Measurements from ENCODE around the gene DUS1L.
A peak's percentile ranks its signal among the peaks of the same experiment; 100 is the strongest.

Gene DUS1L

DNA sequence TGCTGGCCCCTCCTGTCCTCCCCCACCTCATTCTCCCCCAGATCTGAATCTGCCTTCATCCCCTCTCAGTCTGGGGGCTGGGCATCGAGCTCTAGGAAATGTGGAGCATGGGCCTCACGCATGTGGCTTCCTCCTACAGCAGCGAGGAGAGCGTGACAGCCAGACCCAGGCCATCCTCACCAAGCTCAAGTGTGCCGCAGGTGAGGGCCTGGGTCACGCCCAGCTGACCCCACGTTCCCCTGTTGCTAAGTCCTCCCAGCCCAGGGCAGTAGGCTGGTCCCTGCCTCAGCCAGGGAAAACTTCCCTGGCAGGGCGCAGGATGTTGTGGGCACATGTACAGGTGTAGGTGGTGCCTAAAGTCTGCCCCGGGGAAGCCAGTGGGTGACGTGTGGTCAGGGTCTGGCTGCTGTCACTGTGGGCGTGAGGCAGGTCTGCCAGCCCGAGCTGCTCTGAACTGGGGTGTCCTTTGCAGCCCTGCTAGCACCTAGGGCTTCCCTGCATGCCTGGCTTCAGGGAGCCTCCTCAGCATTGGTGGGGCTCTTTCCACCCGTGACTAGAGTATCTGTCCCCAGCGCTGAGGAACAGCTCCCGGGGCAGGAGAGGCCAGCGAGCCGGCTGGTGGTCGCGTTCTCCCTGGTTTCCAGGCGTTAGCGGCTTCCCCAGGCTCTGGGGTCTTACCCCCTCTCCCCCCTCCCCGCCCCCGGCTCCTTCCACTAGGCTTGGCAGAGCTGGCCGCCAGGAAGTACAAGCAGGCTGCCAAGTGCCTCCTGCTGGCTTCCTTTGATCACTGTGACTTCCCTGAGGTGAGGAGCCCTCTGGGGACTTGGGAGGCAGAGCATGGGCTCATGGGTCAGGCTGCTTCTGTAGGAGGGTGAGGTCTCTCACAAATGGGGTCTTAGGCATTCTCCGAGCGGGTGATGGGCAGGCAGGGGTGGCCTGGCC lies 10.3 kb downstream of the DUS1L start:
- no peaks in the 10 kb centered on the region for H3K36me3 ChIP-seq (replicated peaks; ENCODE audit: insufficient read depth, low read length)
- no peak overlapping the region for H2AFZ ChIP-seq (ENCODE audit: low read length)

DNA sequence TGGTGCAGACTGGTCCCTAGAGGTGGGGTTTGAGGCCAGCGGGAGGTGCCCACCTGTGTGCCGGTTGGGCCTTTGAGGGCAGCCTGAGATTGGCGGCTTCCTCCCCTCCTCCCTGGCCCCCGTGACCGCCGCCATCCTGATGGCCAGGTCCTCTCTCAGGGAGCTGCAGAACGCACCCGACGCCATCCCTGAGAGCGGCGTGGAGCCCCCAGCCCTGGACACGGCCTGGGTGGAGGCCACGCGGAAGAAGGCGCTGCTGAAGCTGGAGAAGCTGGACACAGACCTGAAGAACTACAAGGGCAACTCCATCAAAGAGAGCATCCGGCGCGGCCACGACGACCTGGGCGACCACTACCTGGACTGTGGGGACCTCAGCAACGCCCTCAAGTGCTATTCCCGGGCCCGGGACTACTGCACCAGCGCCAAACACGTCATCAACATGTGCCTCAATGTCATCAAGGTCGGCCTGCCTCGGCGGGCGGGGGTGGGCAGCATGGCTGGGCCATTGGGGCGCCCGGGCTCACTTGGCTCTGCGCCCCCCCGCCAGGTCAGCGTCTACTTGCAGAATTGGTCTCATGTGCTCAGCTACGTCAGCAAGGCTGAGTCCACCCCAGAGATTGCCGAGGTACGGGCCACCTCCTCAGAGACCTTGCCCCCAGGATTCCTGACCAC lies 11.1 kb downstream of the DUS1L start:
- no peak overlapping the region for H3K4me2 ChIP-seq (ENCODE audit: low read depth, low read length)
- no peaks in the 10 kb centered on the region; the same call in 1 of the 2 replicates for H3F3A ChIP-seq (ENCODE audit: insufficient read depth, low read length)
- peaks cover 7% of the 10 kb centered on the region; the same call in 1 of the 2 replicates for H3K4me1 ChIP-seq (ENCODE audit: low read length)
- no peak overlapping the region for H2AFZ ChIP-seq (ENCODE audit: low read length)
- H3K27me3 ChIP-seq (replicated peaks; ENCODE audit: insufficient read depth, low read length) = no peaks in the 10 kb centered on the region
- H3K79me2 ChIP-seq (ENCODE audit: low read length) = peaks cover 24% of the 10 kb centered on the region
- no peaks in the 10 kb centered on the region for H4K20me1 ChIP-seq (ENCODE audit: insufficient read depth, low read length)
- no peaks in the 10 kb centered on the region for H3K9me2 ChIP-seq (replicated peaks; ENCODE audit: insufficient read depth, low read length)
- no peak overlapping the region for H3K9ac ChIP-seq (ENCODE audit: low read length)
- no peak overlapping the region for H3K27ac ChIP-seq (ENCODE audit: low read length)
- H3K9me3 ChIP-seq (replicated peaks; ENCODE audit: insufficient read depth, low read length) = no peaks in the 10 kb centered on the region
- H3K4me3 ChIP-seq (ENCODE audit: low read length) = no peak overlapping the region
- no peaks in the 10 kb centered on the region for H3K36me3 ChIP-seq (replicated peaks; ENCODE audit: insufficient read depth, low read length)
- DNase-seq = no peak
- TF ChIP-seq, protein P1, sequence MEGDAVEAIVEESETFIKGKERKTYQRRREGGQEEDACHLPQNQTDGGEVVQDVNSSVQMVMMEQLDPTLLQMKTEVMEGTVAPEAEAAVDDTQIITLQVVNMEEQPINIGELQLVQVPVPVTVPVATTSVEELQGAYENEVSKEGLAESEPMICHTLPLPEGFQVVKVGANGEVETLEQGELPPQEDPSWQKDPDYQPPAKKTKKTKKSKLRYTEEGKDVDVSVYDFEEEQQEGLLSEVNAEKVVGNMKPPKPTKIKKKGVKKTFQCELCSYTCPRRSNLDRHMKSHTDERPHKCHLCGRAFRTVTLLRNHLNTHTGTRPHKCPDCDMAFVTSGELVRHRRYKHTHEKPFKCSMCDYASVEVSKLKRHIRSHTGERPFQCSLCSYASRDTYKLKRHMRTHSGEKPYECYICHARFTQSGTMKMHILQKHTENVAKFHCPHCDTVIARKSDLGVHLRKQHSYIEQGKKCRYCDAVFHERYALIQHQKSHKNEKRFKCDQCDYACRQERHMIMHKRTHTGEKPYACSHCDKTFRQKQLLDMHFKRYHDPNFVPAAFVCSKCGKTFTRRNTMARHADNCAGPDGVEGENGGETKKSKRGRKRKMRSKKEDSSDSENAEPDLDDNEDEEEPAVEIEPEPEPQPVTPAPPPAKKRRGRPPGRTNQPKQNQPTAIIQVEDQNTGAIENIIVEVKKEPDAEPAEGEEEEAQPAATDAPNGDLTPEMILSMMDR (IDR thresholded peaks at IDR 0.05; ENCODE audit: low read length) = no peak
- TF ChIP-seq EZH2phosphoT487 (IDR thresholded peaks at IDR 0.05; ENCODE audit: low read length) (no peak), EZH2 (optimal IDR thresholded peaks at IDR 0.05; ENCODE audit: low read depth, low read length) (no peak)

More for the DNA sequence above, 10.3 kb downstream of the DUS1L start:
- no peak overlapping the region for H3K4me3 ChIP-seq (ENCODE audit: low read length)
- H3K79me2 ChIP-seq (ENCODE audit: low read length) = peaks cover 24% of the 10 kb centered on the region
- no peaks in the 10 kb centered on the region for H3K9me3 ChIP-seq (replicated peaks; ENCODE audit: insufficient read depth, low read length)
- H3F3A ChIP-seq (ENCODE audit: insufficient read depth, low read length) = peaks cover 3% of the 10 kb centered on the region; the same call in 1 of the 2 replicates
- TF ChIP-seq EZH2phosphoT487 (IDR thresholded peaks at IDR 0.05; ENCODE audit: low read length) = no peak
- TF ChIP-seq, protein P1 (IDR thresholded peaks at IDR 0.05; ENCODE audit: low read length) = no peak
- DNase-seq = no peak
- no peaks in the 10 kb centered on the region for H3K27me3 ChIP-seq (replicated peaks; ENCODE audit: insufficient read depth, low read length)
- no peak overlapping the region for H3K4me2 ChIP-seq (ENCODE audit: low read depth, low read length)
- peaks cover 7% of the 10 kb centered on the region; the same call in 1 of the 2 replicates for H3K4me1 ChIP-seq (ENCODE audit: low read length)
- no peak overlapping the region for H3K27ac ChIP-seq (ENCODE audit: low read length)
- H4K20me1 ChIP-seq (ENCODE audit: insufficient read depth, low read length) = no peaks in the 10 kb centered on the region
- H3K9me2 ChIP-seq (replicated peaks; ENCODE audit: insufficient read depth, low read length) = no peaks in the 10 kb centered on the region
- H3K9ac ChIP-seq (ENCODE audit: low read length) = no peak overlapping the region

DNA sequence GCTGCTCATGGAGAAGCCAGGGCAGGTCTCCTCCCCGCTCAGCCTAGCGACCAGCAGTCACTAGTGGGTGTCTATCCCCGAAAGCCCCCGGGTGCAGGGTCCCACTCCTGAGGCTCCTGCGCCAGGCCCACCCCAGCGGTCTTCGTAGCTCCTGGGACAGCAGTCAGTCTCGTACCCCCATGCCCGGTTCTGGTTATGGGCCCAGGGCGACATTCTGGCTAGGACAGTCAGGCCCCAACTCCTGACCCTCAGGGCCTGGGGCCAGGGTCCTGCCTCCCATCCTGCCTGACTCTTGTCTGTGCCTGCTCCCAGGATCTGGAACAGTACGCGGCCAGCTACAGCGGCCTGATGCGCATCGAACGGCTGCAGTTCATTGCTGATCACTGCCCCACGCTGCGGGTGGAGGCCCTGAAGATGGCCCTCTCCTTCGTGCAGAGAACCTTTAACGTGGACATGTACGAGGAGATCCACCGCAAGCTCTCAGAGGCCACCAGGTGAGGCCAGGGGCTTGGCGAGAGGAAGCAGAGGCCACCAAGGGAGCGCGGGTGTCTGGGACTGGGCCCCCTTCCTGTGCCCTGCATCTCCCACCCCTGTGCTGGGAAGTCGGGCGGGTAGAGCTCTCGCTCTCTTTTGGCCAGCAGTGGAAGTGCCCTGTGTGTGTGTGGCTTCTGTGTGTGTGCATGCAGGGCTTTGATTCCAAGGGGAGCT lies 11.9 kb downstream of the DUS1L start:
- peaks cover 24% of the 10 kb centered on the region for H3K79me2 ChIP-seq (ENCODE audit: low read length)
- no peaks in the 10 kb centered on the region for H3K27me3 ChIP-seq (replicated peaks; ENCODE audit: insufficient read depth, low read length)
- H3F3A ChIP-seq (ENCODE audit: insufficient read depth, low read length) = no peaks in the 10 kb centered on the region; the same call in 1 of the 2 replicates
- H3K9me3 ChIP-seq (replicated peaks; ENCODE audit: insufficient read depth, low read length) = no peaks in the 10 kb centered on the region
- H3K4me1 ChIP-seq (ENCODE audit: low read length) = peaks cover 7% of the 10 kb centered on the region; the same call in 1 of the 2 replicates
- H3K9ac ChIP-seq (ENCODE audit: low read length) = no peak overlapping the region
- no peak overlapping the region for H3K27ac ChIP-seq (ENCODE audit: low read length)
- H4K20me1 ChIP-seq (ENCODE audit: insufficient read depth, low read length) = no peaks in the 10 kb centered on the region
- peak overlapping the region; percentile 98; the same call in 1 of the 2 replicates for H3K4me2 ChIP-seq (ENCODE audit: low read depth, low read length)
- DNase-seq = no peak
- H2AFZ ChIP-seq (ENCODE audit: low read length) = no peak overlapping the region
- no peak overlapping the region for H3K4me3 ChIP-seq (ENCODE audit: low read length)
- no peaks in the 10 kb centered on the region for H3K36me3 ChIP-seq (replicated peaks; ENCODE audit: insufficient read depth, low read length)
- no peak for TF ChIP-seq EZH2phosphoT487 (IDR thresholded peaks at IDR 0.05; ENCODE audit: low read length)
- no peak for TF ChIP-seq EZH2 (optimal IDR thresholded peaks at IDR 0.05; ENCODE audit: low read depth, low read length)
- TF ChIP-seq, protein P1 (IDR thresholded peaks at IDR 0.05; ENCODE audit: low read length) = no peak
- no peaks in the 10 kb centered on the region for H3K9me2 ChIP-seq (replicated peaks; ENCODE audit: insufficient read depth, low read length)
